Endothelial cell of umbilical vein (primary cell): ENCODE data around the gene CREG2.

Experiments used
- CTCF ChIP-seq, 2 donors: IDR thresholded peaks; 1 replicate in 1 of 2; 2 replicates in 1 of 2; pipeline ENCODE4 v1.5.1; 2011; ENCODE audit warnings: low read length in 2 of 2, mild to moderate bottlenecking in 2 of 2, moderate library complexity in 2 of 2, control low read depth in 1 of 2, inconsistent platforms in 1 of 2, low read depth in 1 of 2; ENCODE audit not compliant: insufficient read depth in 1 of 2; ENCODE audit errors: extremely low read depth in 1 of 2
- EZH2 ChIP-seq: IDR thresholded peaks from 2 replicates; pipeline ENCODE4 v1.6.1; 2012; ENCODE audit warnings: borderline replicate concordance, low read depth, mild to moderate bottlenecking, moderate library complexity, low read length, inconsistent platforms; ENCODE audit not compliant: severe bottlenecking
- MYC ChIP-seq: IDR thresholded peaks from one replicate; pipeline ENCODE4 v1.6.1; 2011; ENCODE audit warnings: mild to moderate bottlenecking, low read depth, low read length
- POLR2A ChIP-seq: IDR thresholded peaks from 2 replicates; pipeline ENCODE4 v1.6.1; 2012; ENCODE audit warnings: low read depth, mild to moderate bottlenecking, control low read depth, low read length
- POLR2AphosphoS5 ChIP-seq: IDR thresholded peaks from 2 replicates; pipeline ENCODE4 v1.6.1; 2012; ENCODE audit warnings: low read depth, mild to moderate bottlenecking, control low read depth, low read length, moderate library complexity; ENCODE audit not compliant: insufficient read depth

GRCh38 chr2:101354420-101355311 is 32.6 kb downstream of the CREG2 start:
- no peak for TF ChIP-seq POLR2A
- TF ChIP-seq CTCF (IDR thresholded peaks at IDR 0.05; ENCODE audit: extremely low read depth in 1 of 2, insufficient read depth in 1 of 2, low read depth in 1 of 2, low read length in 2 of 2) = no peak
- TF ChIP-seq POLR2AphosphoS5 = no peak
- TF ChIP-seq MYC = no peak
- no peak for TF ChIP-seq EZH2
